NCI-H1092 (cell line): Measurements from ENCODE around the gene BCHE.
"Not testable (repeated sequence)": the region's sequence is repeated elsewhere in the genome, so short reads cannot be mapped to it uniquely, and the experiment has no call there.

Experiments
- DNase-seq: peaks from one replicate; lab custom pipeline; 2025; lab: John Stamatoyannopoulos, UW

Gene BCHE

DNA sequence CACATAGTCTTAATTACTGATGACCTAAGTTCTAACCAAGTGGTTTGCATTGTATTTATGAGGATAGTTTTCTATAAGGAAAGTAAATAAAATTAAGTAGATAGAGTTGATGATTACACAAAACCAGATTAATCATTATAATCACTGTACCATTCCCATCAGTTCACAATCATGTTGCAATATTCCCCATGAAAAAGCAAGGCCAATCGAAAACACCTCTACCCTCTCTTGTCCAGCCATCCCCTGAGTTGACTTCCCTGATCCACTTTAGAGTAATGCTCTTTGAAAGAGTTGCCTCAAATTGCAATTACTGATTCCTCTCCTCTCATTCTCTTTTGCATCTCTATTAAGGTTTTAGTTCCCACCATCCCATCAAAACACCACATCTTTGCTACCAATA lies 21.0 kb downstream of the BCHE start:
- no peak for DNase-seq

DNA sequence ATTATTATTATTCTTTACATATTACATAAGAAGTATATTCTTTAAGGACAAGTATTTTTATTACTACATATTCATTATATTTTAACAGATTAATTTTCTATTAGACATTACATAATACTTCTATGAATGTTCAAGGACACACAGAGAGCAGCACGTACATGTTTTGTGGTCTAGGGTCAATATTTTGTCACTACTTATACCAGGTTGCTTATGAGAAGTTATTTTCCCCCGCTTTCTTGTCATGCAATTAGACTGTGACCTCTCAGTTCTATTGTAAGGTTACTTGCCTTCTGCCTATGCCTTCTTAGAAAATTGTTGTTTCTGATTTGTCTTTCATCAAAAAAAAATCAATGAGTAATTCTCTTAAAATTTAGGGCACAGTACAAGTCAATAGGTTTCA lies 21.5 kb downstream of the BCHE start:
- no peak for DNase-seq

DNA sequence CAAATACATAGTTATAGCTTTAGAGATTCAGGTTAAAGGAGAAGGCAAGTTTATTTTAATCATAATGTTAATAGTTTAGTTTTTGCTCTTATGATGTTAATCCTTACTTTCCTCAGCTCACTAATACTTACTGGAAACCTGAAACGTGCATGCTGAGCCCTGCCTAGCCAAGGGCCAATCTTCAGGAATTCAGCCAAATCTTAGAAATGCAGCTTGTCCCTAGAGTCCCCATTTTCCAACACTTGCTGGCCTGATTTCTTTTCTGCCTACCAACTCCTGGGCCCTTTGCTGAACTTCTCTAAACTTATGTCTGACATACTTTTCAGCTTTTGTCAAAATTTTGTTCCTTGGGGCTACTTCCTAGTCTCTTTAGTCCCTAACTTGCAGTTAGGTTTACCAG lies 22.8 kb downstream of the BCHE start:
- DNase-seq, result no peak

DNA sequence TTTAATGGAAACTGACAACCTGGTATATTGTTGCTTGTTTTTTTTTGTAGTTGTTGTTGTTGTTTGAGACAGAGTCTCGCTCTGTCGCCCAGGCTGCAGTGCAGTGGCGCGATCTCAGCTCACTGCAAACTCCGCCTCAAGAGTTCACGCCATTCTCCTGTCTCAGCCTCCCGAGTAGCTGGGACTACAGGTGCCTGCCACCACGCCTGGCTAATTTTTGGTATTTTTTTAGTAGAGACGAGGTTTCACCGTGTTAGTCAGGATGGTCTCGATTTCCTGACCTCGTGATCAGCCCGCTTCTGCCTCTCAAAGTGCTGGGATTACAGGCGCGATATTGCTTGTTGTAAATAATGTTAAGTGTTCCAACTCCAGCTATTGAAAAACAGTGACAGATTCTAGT lies 29.3 kb downstream of the BCHE start:
- not testable (repeated sequence) for DNase-seq

DNA sequence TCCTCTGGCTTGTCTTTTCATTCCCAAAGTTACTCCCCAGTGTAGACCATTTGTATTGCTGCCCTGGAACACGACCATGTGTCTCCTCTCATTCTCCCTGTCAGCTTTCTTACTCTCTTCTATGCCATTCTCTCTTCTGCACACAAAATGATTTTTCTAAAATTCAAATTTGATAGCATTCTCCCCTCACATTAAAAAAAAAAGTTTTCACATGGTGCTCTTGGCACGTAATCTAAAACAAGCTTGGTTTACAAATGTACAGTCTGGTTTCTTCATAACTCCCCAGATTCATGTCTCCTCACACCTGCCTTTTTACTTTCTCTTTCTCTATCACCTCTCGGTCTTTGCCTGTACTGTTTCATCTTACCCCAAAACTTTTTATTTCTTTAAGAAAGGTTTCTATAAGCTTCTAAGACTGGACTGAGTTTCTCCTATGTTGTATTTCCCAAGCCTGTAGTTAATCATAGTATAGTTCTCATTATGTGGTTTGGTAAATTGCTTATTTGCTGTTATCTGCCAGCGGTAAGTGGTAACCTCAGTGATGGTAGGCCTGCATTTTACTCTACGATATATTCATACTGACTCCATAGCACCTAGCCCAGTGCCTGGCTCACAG lies 31.2 kb downstream of the BCHE start:
- DNase-seq, result no peak

DNA sequence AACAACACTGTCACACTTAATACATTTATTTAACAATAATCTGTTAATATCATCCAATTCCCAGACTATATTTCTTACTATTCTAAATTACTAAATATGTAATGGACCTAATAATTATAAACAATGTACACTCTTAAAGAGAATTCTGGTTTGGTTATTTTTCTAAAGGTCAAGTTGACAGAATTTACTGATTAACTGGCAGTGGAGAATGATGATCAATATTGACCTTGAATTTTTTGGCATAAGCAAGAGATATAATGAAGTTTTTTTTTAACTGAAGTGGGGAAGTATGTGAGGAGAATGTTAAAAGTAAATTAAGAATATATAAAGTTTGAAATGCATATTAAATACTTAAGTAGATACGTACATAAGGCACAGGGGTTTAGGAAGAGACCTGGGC lies 33.8 kb downstream of the BCHE start:
- DNase-seq, result no peak

DNA sequence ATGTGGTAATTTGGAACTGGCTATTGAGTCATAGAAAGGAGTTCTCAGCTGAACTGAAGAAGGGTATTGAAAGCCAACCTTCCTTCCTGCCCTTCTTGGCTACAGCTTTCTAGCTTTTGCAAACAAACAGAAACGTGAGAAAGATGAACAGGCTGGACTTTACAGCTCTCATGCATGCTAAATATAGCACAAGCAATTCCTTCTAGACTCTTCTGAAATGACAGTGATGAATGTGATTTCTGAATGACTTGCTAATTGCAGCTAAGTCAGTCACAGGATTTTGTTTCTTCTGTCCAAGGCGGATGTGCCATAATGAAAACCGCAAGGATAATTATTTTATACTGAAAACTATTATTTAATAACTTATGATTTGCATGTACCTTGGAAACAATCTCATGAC lies 36.3 kb downstream of the BCHE start:
- no peak for DNase-seq

DNA sequence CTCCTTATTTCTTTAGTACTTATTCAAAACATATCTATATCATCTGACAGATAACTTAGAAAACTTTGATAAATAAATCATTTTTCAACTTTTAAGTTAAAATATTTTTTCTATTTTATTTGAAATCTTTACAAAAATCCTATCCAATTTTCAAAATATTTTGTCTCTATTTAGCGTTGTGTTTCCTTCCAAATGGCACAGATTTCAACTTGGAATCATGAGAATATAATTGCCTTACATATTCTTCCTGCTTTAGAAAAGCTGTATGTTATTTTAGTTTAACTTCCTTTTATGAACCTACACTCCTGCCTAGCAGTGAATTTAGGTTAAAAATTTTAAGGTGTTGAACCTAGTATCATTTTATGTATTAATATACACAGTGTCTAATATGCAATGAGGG lies 38.2 kb downstream of the BCHE start:
- DNase-seq, result no peak

DNA sequence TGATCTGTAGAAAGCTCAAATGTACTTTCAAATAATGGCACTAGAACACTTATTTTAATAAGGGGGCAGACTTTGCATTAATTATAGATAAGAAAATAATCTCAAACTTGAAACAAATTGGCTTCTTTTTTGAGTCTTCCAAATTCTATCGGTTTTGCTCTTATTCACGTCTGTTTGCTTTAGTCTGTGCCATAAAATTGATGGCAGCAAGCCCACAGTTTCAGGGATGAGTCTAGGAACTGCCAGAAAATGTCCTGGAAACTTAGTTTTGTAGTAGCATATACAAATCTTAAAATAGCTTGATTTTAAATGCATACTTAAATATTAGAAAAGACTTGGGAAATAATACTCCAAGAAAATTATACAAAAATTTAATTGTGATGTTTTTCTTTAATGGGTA lies 39.7 kb downstream of the BCHE start:
- no peak for DNase-seq

DNA sequence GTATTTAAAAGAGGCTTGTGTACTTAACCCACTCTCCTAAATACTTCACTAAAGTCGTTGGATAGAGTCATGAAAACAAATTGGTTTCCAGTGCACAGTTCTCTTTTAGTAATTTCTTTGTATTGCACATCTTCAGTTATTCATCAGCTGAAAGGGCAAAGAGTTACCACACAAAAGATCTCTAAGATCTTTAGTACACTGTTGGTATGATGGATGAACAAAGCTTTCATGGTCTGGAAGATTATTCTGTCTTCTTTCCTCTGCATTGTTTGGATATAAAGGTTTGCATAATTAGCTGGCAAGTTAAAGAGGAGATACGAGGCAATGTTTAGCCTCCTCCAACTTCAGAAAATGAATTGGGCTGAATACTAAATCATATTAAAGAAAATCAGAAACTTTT lies 40.5 kb downstream of the BCHE start:
- DNase-seq, result no peak

DNA sequence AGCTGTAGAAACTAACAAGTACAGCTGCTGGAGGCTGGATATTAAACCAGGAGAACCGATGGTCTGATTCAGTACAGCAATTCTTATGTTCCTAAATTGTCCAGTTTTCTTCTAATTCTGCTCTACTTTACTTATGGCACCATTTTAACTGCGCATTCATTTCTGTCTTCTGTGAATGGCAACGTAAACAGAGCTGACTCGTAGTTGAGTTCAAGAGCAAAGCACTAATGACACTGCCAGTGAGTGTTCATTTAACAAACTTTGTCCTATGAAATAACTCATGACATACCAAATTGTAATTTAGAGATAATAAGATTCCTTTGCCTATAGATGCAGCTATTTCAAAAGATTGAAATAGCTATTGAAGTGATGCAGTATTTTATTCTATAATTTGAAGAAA lies 48.7 kb downstream of the BCHE start:
- DNase-seq, result no peak

DNA sequence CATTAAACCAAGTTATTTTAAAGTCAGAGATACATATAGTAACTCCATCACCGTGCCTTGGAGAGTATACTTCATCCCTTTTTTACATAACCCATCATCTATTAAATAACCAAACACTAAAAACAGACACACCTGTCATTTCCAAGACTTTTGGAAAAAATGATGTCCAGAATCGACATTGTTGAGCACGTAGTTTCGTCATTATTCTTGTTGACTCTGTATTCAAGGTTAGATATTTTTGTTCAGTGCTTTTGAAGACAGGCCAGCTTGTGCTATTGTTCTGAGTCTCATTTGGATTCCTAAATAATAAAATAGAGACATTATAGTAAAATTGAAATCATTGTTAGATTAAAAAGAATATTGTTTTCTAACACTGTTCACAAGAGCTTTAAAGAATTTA lies 51.2 kb downstream of the BCHE start:
- no peak for DNase-seq

DNA sequence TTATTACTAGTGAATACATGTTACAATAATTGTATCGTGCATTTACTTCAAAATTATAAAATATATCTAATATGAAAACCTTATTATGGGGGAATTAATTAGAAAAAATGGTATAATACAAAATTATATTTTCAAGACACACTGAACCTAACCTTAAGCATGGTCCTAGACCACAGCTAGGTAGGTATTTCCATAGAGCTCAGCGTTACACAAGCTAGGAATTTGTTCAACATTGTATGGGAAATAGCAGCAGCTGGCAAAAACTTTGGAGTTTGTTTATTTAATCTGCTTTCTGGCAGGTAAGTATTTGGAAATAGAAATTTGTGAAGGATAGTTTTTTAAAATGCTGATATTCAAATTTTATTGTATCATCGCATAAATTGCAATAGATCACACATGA lies 52.9 kb downstream of the BCHE start:
- no peak for DNase-seq

DNA sequence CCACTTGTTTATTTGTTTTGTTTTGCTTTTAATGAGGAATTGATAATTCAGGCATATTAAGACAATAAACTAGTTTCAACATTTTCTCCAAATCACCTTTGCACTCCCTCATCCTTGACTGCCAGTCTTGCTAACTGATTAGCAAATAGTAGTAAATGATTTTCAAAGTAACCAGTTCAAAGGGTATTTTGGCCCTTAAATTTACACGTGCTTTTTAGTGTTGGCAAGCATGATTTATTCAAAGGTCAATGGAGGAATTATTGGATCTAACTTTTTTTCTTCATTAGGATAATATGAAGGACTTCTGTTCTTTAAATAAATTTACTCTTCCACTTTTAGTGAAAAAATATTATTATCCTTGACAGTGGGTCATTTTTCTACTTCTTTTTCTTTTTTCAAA lies 53.8 kb downstream of the BCHE start:
- DNase-seq, result no peak

DNA sequence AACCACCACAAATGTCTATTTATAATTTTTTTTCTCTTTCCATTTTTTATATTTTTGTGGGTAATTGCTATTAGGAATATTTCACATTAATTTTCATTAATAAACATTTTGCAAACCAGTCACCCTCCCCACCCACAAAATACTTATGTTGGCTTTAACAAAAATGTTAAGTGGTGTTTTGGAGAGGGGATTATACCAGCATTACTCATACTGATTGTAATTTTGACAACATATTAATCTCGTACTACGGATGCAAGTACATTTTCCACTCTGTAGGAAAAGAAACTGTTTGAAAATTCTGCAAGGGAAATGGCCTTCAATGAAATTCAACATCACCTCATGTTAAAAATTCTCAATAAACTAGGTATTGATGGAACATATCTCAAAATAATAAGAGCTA lies 58.3 kb downstream of the BCHE start:
- DNase-seq, result no peak

DNA sequence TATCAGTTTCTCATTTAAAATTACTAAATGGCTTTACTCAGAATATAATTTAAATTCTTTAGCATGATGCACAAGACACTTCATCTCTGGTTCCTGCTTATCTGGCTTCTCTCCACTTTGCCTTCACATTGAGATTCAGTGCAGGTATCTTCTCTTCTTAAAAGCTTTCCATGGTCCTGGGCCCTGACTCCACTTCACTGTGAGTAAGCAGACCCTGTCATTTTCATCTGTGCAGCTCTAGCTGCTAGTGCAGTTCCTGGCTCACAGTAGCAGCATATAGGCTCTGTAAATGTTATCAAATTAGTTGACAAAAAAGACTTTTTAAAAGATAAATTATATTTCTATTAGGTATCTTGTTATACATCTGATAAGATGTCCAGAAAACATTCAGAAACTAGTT lies 58.8 kb downstream of the BCHE start:
- DNase-seq, result no peak

DNA sequence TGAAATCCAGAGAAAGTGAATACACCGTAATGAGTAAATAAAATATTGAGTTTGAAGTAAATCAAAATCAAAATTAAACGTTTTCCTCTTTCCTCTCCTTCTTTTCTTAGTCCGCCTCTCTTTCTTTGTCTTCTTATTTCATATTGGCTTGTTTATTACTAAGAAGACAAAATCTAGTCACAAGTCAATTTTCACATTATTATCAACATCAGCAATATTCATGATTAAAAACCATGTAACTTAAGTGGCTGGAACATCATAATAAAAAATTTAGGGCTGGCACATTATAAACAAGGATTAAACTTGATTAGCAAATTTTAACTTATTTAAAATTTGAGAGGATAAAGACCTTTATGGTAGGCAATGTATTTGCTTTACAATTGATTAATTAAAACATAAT lies 61.4 kb downstream of the BCHE start:
- no peak for DNase-seq

DNA sequence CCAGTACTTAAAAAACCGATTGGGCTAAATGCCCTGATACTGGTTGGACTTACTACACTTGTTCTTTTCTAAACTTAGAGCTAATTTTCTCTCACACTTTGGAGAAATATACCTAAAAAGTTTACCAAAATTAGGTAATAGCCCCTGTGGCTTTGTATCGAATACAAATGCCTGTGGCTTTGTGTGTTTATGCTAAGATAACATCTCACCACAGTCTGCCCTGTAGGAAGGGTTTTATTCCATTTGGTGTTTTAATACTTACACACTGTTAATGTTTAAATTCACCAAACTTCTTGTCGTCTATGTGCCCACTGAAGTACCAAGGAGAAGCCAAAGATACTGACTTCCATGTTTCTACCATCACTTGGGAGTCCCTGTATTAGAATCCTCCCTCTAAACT lies 66.4 kb downstream of the BCHE start:
- no peak for DNase-seq

DNA sequence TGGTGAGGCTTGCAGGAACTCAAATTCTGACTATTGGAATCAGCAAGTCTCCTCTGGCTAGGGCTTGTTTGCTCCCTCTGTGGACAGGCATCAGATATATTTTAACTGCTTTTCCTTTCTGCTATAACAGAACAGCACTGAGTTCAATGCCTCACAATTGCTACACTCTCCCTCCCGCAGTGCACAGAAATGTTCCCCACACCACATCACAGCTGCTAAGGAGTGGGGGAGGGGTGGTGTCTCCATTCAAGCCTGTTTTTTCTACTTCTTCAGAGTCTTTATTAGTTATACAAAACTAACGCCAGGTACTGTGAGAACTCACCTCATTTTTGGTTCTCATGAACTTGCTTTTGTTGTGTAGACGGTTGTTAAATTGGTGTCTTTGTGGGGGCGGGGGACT lies 68.5 kb downstream of the BCHE start:
- no peak for DNase-seq

DNA sequence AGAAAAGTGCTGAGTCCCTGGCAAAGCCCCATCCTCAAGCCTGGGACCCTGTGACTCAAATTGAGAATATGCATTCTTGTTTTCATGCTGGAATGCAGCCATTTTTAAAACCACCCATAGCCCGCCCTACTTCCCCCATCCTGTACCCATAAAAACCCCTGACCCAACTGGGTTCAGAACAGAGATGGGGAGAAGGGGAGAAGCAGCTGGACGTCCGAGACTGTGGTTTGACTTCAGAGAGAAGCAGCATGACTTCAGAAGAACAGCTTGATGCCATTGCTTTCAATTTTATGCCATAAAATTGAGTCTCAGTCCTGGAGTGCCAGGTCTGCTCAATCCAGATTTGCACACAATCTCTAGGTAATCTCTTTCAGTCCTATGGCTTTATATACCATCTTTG lies 78.2 kb downstream of the BCHE start:
- no peak for DNase-seq

DNA sequence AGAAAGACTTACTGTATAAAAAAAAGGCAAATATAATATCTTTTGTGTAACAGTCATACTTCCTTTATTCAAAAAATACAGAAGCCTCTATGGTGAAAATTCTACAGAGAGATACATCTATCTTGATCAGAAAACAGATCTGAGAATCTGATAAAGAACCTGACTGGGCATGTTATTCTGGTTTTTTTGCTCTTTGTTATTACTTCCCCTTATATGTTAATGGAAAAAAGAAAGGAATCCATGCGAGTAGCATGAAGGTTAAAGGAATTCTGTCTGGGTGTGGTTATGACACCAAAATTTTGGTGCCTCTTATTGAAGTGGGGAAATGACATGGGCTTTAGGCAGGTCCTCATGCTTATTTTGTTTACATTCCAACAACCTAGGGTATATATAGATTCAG lies 81.7 kb downstream of the BCHE start:
- DNase-seq, result no peak

DNA sequence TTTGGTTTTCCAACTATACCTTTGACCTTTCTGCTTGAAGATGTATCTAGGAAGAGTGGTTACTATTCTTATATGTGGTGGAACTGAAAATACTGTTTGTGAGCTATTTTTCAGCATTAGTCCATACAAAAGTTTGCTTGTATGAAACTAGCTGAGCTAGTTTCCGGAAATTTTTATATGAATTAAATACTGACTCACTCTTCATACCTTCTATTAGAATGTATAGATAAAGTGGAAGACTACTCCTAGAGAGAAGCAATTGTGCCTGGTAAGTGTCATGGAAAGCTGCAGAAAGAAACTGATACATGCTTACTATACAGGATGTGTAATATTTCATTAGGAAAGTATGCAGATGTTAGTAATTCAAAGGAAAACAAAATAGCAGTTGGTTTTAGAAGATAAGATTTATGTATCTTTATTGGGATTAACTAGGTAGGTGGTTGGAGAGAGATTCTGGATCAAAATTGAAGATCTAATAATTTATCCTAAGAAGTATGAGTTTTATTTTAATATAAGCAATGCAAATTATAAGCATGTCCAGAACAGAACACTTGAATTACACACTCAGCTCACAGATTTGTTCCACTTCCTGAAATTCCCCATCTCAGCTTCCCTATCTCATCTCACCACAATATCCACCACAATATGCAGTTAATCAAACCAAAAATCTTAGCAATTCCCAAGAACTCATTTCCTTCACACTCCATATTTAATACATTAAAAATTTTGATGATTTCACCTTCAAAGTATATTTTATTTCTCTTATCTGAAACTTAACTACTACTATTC lies 82.8 kb downstream of the BCHE start:
- DNase-seq, result no peak

DNA sequence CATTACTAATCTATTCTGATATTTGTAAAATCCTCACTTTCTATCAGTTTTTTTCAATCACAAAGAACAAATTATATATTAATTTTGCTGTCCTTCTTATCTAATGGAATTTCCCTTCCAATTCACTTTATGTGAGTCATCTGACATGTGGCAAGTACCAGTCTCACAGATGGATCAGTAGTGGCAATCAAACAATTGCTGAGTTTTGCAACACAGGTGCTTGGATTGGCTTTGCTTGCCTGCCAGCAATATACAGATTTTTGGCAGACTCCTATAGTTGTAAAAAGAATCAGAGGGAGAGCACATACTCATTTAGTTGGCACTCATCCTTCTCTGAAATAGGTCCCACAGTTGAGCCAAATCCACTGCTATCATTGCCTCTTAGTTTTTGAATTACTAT lies 83.7 kb downstream of the BCHE start:
- DNase-seq, result no peak

DNA sequence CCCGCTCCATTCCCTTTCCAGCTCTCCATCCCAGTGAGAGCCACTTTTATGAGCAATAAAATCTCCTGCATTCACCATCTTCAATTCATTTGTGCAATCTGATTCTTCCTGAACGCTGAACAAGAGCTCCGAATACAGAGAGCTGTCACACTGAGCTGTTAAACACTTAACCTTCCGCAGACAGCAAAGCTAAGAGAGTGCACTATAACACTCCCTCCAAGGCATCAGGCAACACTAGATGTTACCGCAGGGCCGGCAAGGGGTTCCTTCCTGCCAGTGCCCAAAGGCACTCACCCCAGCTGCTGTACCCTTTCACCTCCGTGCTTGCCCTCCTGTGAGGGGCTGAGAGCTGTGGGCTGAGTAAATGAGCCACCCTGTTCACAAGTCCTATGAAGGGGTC lies 85.6 kb downstream of the BCHE start:
- DNase-seq, result no peak
